Keratinocyte (primary cell): ENCODE measurements around the gene KIF16B.

Experiments used
- CTCF ChIP-seq, 3 experiments: IDR thresholded peaks in 1 of 3; conservative IDR thresholded peaks in 1 of 3; optimal IDR thresholded peaks in 1 of 3; 2 replicates in 2 of 3; 3 replicates in 1 of 3; pipeline versions ENCODE3 to v1.5.1; 2011; ENCODE audit warnings: low read length in 3 of 3, mild to moderate bottlenecking in 3 of 3, moderate library complexity in 2 of 3, control low read depth in 1 of 3, inconsistent platforms in 1 of 3; ENCODE audit not compliant: insufficient read depth in 2 of 3; ENCODE audit errors: extremely low read depth in 1 of 3
- EZH2 ChIP-seq: IDR thresholded peaks from one replicate; pipeline ENCODE4 v1.6.1; 2012; ENCODE audit warnings: inconsistent platforms, mild to moderate bottlenecking, low read length, moderate library complexity

- TF ChIP-seq CTCF (optimal IDR thresholded peaks at IDR 0.05 in 1 of 3, IDR thresholded peaks at IDR 0.05 in 1 of 3, conservative IDR thresholded peaks at IDR 0.05 in 1 of 3; ENCODE audit: extremely low read depth in 1 of 3, insufficient read depth in 2 of 3, low read length in 3 of 3) (no peak), EZH2 (no peak)
Measured at GRCh38 chr20:16313917-16314316, 259.3 kb downstream of the KIF16B start.
